Measurements from ENCODE around the gene MAP6. TPM values are rescaled to one million over a fixed set of nuclear protein-coding genes. Genes with fewer than 3 reads are reported as not detected.
A peak's percentile ranks its signal among the peaks of the same experiment; 100 is the strongest.

MAP6 gene
- total and polyA plus RNA-seq, 2 of the 13 experiments (the other 11 are each of a cell fraction or from before 2014, with no cell fraction given) = 0.04 TPM; not detected in 1

GRCh38 chr11:75562048-75562835, 106.6 kb downstream of the MAP6 start, which contains the start of gene SERPINH1 (continued):
- TF ChIP-seq, protein P1, sequence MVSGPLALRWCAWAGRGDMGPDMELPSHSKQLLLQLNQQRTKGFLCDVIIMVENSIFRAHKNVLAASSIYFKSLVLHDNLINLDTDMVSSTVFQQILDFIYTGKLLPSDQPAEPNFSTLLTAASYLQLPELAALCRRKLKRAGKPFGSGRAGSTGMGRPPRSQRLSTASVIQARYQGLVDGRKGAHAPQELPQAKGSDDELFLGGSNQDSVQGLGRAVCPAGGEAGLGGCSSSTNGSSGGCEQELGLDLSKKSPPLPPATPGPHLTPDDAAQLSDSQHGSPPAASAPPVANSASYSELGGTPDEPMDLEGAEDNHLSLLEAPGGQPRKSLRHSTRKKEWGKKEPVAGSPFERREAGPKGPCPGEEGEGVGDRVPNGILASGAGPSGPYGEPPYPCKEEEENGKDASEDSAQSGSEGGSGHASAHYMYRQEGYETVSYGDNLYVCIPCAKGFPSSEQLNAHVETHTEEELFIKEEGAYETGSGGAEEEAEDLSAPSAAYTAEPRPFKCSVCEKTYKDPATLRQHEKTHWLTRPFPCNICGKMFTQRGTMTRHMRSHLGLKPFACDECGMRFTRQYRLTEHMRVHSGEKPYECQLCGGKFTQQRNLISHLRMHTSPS (CRISPR knock-in tag; IDR thresholded peaks at IDR 0.05; ENCODE audit: low read depth) = no peak
- no peak for TF ChIP-seq ZNF83 (CRISPR knock-in tag; IDR thresholded peaks at IDR 0.05; ENCODE audit: borderline replicate concordance)
- TF ChIP-seq DNMT3B (CRISPR knock-in tag; conservative IDR thresholded peaks at IDR 0.05) = no peak
- TF ChIP-seq ZNF446 (CRISPR knock-in tag; IDR thresholded peaks at IDR 0.05) = no peak; the same call in 1 of the 2 replicates
- TF ChIP-seq, protein P2, sequence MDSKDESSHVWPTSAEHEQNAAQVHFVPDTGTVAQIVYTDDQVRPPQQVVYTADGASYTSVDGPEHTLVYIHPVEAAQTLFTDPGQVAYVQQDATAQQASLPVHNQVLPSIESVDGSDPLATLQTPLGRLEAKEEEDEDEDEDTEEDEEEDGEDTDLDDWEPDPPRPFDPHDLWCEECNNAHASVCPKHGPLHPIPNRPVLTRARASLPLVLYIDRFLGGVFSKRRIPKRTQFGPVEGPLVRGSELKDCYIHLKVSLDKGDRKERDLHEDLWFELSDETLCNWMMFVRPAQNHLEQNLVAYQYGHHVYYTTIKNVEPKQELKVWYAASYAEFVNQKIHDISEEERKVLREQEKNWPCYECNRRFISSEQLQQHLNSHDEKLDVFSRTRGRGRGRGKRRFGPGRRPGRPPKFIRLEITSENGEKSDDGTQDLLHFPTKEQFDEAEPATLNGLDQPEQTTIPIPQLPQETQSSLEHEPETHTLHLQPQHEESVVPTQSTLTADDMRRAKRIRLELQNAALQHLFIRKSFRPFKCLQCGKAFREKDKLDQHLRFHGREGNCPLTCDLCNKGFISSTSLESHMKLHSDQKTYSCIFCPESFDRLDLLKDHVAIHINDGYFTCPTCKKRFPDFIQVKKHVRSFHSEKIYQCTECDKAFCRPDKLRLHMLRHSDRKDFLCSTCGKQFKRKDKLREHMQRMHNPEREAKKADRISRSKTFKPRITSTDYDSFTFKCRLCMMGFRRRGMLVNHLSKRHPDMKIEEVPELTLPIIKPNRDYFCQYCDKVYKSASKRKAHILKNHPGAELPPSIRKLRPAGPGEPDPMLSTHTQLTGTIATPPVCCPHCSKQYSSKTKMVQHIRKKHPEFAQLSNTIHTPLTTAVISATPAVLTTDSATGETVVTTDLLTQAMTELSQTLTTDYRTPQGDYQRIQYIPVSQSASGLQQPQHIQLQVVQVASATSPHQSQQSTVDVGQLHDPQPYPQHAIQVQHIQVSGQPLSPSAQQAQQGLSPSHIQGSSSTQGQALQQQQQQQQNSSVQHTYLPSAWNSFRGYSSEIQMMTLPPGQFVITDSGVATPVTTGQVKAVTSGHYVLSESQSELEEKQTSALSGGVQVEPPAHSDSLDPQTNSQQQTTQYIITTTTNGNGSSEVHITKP (CRISPR knock-in tag; IDR thresholded peaks at IDR 0.05; ENCODE audit: low read depth) = no peak
- no peak for TF ChIP-seq ZNF672 (CRISPR knock-in tag; IDR thresholded peaks at IDR 0.05)
- TF ChIP-seq ZNF776 (CRISPR knock-in tag; IDR thresholded peaks at IDR 0.05) = no peak
- TF ChIP-seq ZBTB21 (CRISPR knock-in tag; IDR thresholded peaks at IDR 0.05) = no peak
- TF ChIP-seq ZNF800 (CRISPR knock-in tag; IDR thresholded peaks at IDR 0.05) = no peak
- TF ChIP-seq TEAD3 (CRISPR knock-in tag; optimal IDR thresholded peaks at IDR 0.05; ENCODE audit: borderline replicate concordance) = peak; percentile 32
- TF ChIP-seq, protein P3, sequence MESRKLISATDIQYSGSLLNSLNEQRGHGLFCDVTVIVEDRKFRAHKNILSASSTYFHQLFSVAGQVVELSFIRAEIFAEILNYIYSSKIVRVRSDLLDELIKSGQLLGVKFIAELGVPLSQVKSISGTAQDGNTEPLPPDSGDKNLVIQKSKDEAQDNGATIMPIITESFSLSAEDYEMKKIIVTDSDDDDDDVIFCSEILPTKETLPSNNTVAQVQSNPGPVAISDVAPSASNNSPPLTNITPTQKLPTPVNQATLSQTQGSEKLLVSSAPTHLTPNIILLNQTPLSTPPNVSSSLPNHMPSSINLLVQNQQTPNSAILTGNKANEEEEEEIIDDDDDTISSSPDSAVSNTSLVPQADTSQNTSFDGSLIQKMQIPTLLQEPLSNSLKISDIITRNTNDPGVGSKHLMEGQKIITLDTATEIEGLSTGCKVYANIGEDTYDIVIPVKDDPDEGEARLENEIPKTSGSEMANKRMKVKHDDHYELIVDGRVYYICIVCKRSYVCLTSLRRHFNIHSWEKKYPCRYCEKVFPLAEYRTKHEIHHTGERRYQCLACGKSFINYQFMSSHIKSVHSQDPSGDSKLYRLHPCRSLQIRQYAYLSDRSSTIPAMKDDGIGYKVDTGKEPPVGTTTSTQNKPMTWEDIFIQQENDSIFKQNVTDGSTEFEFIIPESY (CRISPR knock-in tag; IDR thresholded peaks at IDR 0.05) = no peak
- TF ChIP-seq HMGXB3 (CRISPR knock-in tag; IDR thresholded peaks at IDR 0.05; ENCODE audit: borderline replicate concordance) = 0 out of 2 replicates have a peak, but pooled peaks have one; percentile 25
- TF ChIP-seq SP140L (CRISPR knock-in tag; IDR thresholded peaks at IDR 0.05; ENCODE audit: borderline replicate concordance) = no peak
- TF ChIP-seq ZNF329 (CRISPR knock-in tag; IDR thresholded peaks at IDR 0.05; ENCODE audit: low read depth) = no peak
